ENCODE measurements around the gene SEPTIN5. TPM values are rescaled to one million over a fixed set of nuclear protein-coding genes. Genes with fewer than 3 reads are reported as not detected.

The SEPTIN5 gene
- total RNA-seq, 1 experiment from 2014 or later, result 1.00 TPM

GRCh38 chr22:19710769-19711106, 3.6 kb upstream of the SEPTIN5 start:
- no peaks in the 10 kb centered on the region for H3K36me3 Mint-ChIP-seq (ENCODE audit: insufficient read depth, unreplicated experiment)
- H3K4me1 Mint-ChIP-seq (ENCODE audit: low read depth, unreplicated experiment), result no peaks in the 10 kb centered on the region
- DNase-seq, result no peak
- no peaks in the 10 kb centered on the region for H3K36me3 ChIP-seq (ENCODE audit: control insufficient read depth, insufficient read depth, low read length)
- TF ChIP-seq CTCF (IDR thresholded peaks at IDR 0.05; ENCODE audit: insufficient read depth in 1 of 2, low read depth in 1 of 2, low read length in 1 of 2, severe bottlenecking in 1 of 2, unreplicated experiment in 1 of 2), result no peak
- intact Hi-C loops (cut with micrococcal nuclease; ENCODE audit: unreplicated experiment), result loop anchor here (10.0 kb wide), 1 partner anchor 76 kb away; no protein-coding TSS in a partner anchor
- H3K4me3 Mint-ChIP-seq (ENCODE audit: unreplicated experiment), result no peak overlapping the region
- no peaks in the 10 kb centered on the region for H3K9me3 ChIP-seq
- peaks cover 6% of the 10 kb centered on the region for H3K27me3 Mint-ChIP-seq (ENCODE audit: insufficient read depth, unreplicated experiment)
- no peaks in the 10 kb centered on the region for H3K27me3 ChIP-seq (replicated peaks; ENCODE audit: control insufficient read depth, insufficient read depth, low read length)
- H3K9me3 Mint-ChIP-seq (ENCODE audit: unreplicated experiment), result no peaks in the 10 kb centered on the region
- BruUV-seq (replicated peaks), result no TSS peak
- CTCF ChIA-PET, result no interaction called here
- 0 out of 2 replicates have a peak, but pooled peaks cover 3% of the 10 kb centered on the region for H3K4me1 ChIP-seq
- no peak overlapping the region for H3K4me3 ChIP-seq (ENCODE audit: low read depth, low read length)
- POLR2A ChIA-PET, result no interaction called here
- no peak overlapping the region for H3K27ac Mint-ChIP-seq (ENCODE audit: unreplicated experiment)

DNA sequence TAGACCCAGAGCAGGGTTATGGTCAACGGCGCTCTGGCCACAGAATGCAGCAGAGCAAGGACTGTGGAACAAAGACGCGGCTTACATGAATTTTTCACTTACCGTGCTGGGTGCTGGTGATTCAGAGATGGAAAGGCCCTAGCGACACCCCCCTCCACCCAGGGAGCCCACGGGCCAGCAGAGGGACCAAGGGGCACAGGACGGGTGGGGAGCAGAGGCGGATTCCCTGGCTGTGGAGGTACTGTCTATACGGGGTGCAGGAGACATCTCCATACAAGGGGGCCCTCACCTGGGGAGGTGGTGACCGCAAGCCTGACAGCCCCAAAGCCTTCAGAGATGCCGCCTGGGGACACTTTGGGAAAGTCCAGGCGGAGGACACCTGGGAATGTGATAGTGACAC, 1.1 kb upstream of the SEPTIN5 start:
- POLR2A ChIA-PET, result no interaction called here
- H3K27me3 Mint-ChIP-seq (ENCODE audit: insufficient read depth, unreplicated experiment), result peaks cover 6% of the 10 kb centered on the region
- H3K36me3 Mint-ChIP-seq (ENCODE audit: insufficient read depth, unreplicated experiment), result no peaks in the 10 kb centered on the region
- intact Hi-C loops (cut with micrococcal nuclease; ENCODE audit: unreplicated experiment), result loop anchor here (10.0 kb wide), 1 partner anchor 78 kb away; no protein-coding TSS in a partner anchor
- no peak for DNase-seq
- CTCF ChIA-PET, result no interaction called here
- Histone ChIP-seq H3K4me3 (ENCODE audit: low read depth, low read length) (no peak overlapping the region), H3K27me3 (replicated peaks; ENCODE audit: control insufficient read depth, insufficient read depth, low read length) (no peaks in the 10 kb centered on the region), H3K9me3 (no peaks in the 10 kb centered on the region), H3K4me1 (peaks cover 7% of the 10 kb centered on the region; the same call in 1 of the 2 replicates), H3K36me3 (ENCODE audit: control insufficient read depth, insufficient read depth, low read length) (no peaks in the 10 kb centered on the region)
- H3K4me1 Mint-ChIP-seq (ENCODE audit: low read depth, unreplicated experiment), result no peaks in the 10 kb centered on the region
- H3K4me3 Mint-ChIP-seq (ENCODE audit: unreplicated experiment), result peak overlapping the region; percentile 66
- TF ChIP-seq CTCF (IDR thresholded peaks at IDR 0.05; ENCODE audit: insufficient read depth in 1 of 2, low read depth in 1 of 2, low read length in 1 of 2, severe bottlenecking in 1 of 2, unreplicated experiment in 1 of 2), result no peak
- H3K9me3 Mint-ChIP-seq (ENCODE audit: unreplicated experiment), result no peaks in the 10 kb centered on the region
- H3K27ac Mint-ChIP-seq (ENCODE audit: unreplicated experiment), result no peak overlapping the region
- BruUV-seq (replicated peaks), result no TSS peak

- no peak for DNase-seq
- no peak overlapping the region for H3K27ac Mint-ChIP-seq (ENCODE audit: unreplicated experiment)
Measured at GRCh38 chr22:19713650-19714311, 522 bp upstream of the SEPTIN5 start.

More at GRCh38 chr22:19713650-19714311, 522 bp upstream of the SEPTIN5 start:
- H3K36me3 ChIP-seq (ENCODE audit: control insufficient read depth, insufficient read depth, low read length), result no peaks in the 10 kb centered on the region
- POLR2A ChIA-PET, result no interaction called here
- H3K27me3 Mint-ChIP-seq (ENCODE audit: insufficient read depth, unreplicated experiment), result peaks cover 6% of the 10 kb centered on the region
- TF ChIP-seq CTCF (IDR thresholded peaks at IDR 0.05; ENCODE audit: insufficient read depth in 1 of 2, low read depth in 1 of 2, low read length in 1 of 2, severe bottlenecking in 1 of 2, unreplicated experiment in 1 of 2), result no peak
- no peaks in the 10 kb centered on the region for H3K9me3 ChIP-seq
- H3K4me3 ChIP-seq (ENCODE audit: low read depth, low read length), result peak overlapping the region; percentile 33
- H3K27me3 ChIP-seq (replicated peaks; ENCODE audit: control insufficient read depth, insufficient read depth, low read length), result no peaks in the 10 kb centered on the region
- peak overlapping the region; percentile 66 for H3K4me3 Mint-ChIP-seq (ENCODE audit: unreplicated experiment)
- CTCF ChIA-PET, result no interaction called here
- H3K9me3 Mint-ChIP-seq (ENCODE audit: unreplicated experiment), result no peaks in the 10 kb centered on the region
- H3K36me3 Mint-ChIP-seq (ENCODE audit: insufficient read depth, unreplicated experiment), result no peaks in the 10 kb centered on the region
- BruUV-seq (replicated peaks), result no TSS peak
- H3K4me1 Mint-ChIP-seq (ENCODE audit: low read depth, unreplicated experiment), result no peaks in the 10 kb centered on the region
- H3K4me1 ChIP-seq, result peaks cover 7% of the 10 kb centered on the region; the same call in 1 of the 2 replicates
- intact Hi-C loops (cut with micrococcal nuclease; ENCODE audit: unreplicated experiment), result loop anchor here (10.0 kb wide), 1 partner anchor 79 kb away; no protein-coding TSS in a partner anchor

Data from Caco-2 (cell line).